HPDE6-E6E7 (cell line): ENCODE results near the gene ATAD3A.

Experiments used
- DNase-seq: peaks from one replicate; pipeline ENCODE4 v3.0.0; 2011; ENCODE audit warnings: missing footprints; ENCODE audit errors: extremely low spot score

ATAD3A gene

DNA sequence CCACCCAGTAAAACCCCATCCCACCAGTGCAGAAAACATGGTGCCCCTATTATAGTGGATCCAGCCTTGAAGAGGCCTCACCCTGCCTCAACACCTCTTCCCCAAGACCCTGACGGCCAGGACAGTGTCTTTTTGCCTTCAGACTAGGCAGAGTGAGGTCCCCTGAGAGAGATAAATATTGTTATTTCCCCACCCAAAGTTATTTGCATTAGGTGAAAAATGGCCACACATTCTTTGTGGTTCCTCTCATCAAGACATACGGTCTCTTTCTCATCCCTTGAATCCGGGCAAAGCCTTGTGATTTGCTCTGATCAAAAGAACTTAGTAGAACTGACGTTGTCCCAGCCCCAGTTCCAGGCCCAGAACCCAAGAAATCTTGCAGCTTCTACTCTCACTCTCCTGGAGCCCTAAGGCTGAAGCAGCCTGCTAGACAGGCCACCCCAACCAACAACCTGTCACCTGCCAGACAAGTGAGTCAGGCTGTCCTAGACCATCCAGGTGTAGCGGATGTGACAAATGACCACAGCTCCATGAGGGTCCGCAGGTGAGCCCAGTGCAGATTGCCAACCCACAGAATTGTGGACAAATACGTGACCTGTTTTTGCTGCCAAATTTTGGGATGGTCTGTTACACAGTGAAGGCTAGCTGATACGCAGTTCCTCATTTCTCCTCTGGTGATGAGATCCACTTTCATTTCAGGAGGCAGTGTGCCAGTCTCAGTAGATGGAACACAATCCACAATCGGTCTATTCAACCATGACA, 70.8 kb downstream of the ATAD3A start:
- no peak for DNase-seq

DNA sequence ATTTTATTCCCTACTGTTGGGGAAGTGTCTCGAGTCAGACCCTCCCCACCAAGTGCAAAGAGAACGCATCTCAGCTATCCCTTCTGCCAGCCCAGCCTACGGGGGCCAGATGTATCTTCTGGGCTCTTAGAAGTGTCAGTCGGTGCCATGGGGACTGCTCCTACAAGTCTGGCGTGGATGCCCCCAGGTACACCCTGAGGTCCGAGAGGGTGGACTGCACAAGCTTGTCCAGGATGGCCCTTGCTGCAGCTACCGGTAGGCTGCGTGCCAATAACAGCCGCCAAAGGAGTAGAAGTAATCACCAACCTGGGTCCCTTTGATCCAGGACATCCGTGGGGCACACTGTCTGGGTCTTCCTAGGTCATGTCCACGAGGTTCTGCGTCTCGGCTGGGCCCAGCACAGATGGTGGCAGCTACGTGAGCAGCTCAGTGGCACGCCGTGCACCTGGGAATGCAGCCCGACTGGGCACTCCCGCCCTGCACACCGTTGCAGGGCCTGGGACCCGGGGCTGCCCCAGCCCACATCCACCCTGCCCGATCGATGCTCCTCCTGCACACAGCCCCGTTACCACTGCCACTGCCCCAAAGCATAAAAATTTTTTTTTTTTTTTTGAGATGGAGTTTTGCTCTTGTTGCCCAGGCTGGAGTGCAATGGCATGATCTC, 71.5 kb downstream of the ATAD3A start:
- DNase-seq, result no peak
